K562 (cell line): Measurements from ENCODE around the gene POLR3K. TPM values are rescaled to one million over a fixed set of nuclear protein-coding genes. Genes with fewer than 3 reads are reported as not detected.
A peak's percentile ranks its signal among the peaks of the same experiment; 100 is the strongest.

Source experiments
- ARID3A ChIP-seq: IDR thresholded peaks from 2 replicates; pipeline ENCODE4 v1.6.1; 2012; ENCODE audit warnings: low read depth, low read length, improper control_type of control experiment, borderline replicate concordance
- ATF2 ChIP-seq: sonication (generic); formaldehyde crosslinking; IDR thresholded peaks from 2 replicates; pipeline ENCODE4 v1.8.1; 2022; ENCODE audit warnings: missing genetic modification reagents
- DPF2 ChIP-seq: fragments of 450-650 bp; IDR thresholded peaks from 2 replicates; pipeline ENCODE4 v1.6.1; 2016
- ELF2 ChIP-seq: fragments of 250-450 bp; sonication (Bioruptor Pico); IDR thresholded peaks from 2 replicates; pipeline ENCODE4 v1.5.0; 2021; ENCODE audit warnings: mild to moderate bottlenecking
- HDAC6 ChIP-seq: IDR thresholded peaks from 2 replicates; pipeline ENCODE4 v1.6.1; 2012; ENCODE audit warnings: low read depth, mild to moderate bottlenecking, control low read depth, inconsistent platforms, low read length, moderate library complexity
- KLF16 ChIP-seq: IDR thresholded peaks from 2 replicates; pipeline ENCODE4 v1.6.1; 2016; ENCODE audit warnings: antibody characterized with exemption
- MITF ChIP-seq: IDR thresholded peaks from 2 replicates; pipeline ENCODE4 v1.6.1; 2014; ENCODE audit warnings: antibody characterized with exemption
- NONO ChIP-seq, 2 experiments: fragments of 200-400 bp in 1 of 2; fragments of 450-650 bp in 1 of 2; formaldehyde crosslinking in 1 of 2; IDR thresholded peaks; 2 replicates each; pipeline ENCODE4 v1.6.1; 2017; ENCODE audit warnings: low read depth in 2 of 2, mild to moderate bottlenecking in 2 of 2, moderate library complexity in 2 of 2, low read length in 1 of 2
- NR1H2 ChIP-seq: sonication (generic); formaldehyde crosslinking; IDR thresholded peaks from 2 replicates; pipeline ENCODE4 v1.4.0; 2020; ENCODE audit warnings: mild to moderate bottlenecking, missing genetic modification reagents
- NR4A1 ChIP-seq, 2 experiments: fragments of 250-450 bp in 1 of 2; fragments of 450-650 bp in 1 of 2; sonication (Bioruptor Pico) in 1 of 2; IDR thresholded peaks; 2 replicates each; pipeline versions ENCODE4 v1.4.0 to v1.6.1; 2016 to 2020; ENCODE audit warnings: mild to moderate bottlenecking in 2 of 2, missing compliant biosample characterization in 1 of 2, missing genetic modification characterization in 1 of 2, moderate library complexity in 1 of 2
- SMC3 ChIP-seq: conservative IDR thresholded peaks from 2 replicates; pipeline ENCODE4 v1.6.1; 2011; ENCODE audit warnings: low read depth, low read length, improper control_type of control experiment; ENCODE audit not compliant: insufficient read depth
- TFAP4 ChIP-seq: sonication (generic); formaldehyde crosslinking; IDR thresholded peaks from 2 replicates; pipeline ENCODE4 v1.8.0; 2022; ENCODE audit warnings: missing genetic modification reagents, mild to moderate bottlenecking, moderate library complexity, borderline replicate concordance
- ZC3H4 ChIP-seq: sonication (generic); formaldehyde crosslinking; IDR thresholded peaks from 2 replicates; pipeline ENCODE4 v1.9.0; 2021; ENCODE audit warnings: missing genetic modification reagents, borderline replicate concordance
- polyA plus RNA-seq, 8 experiments: library from polyadenylated mRNA; depleted of rRNA in 4 of 8; stranded (reverse) in 5 of 8; unstranded in 3 of 8; fragments of >200 nt; fragmentation: Nextera tagmentation in 2 of 8; fragmentation: Illumina TruSeq in 1 of 8; extraction: Ambion mirVana in 2 of 8; extraction: Trizol in 1 of 8; gene quantifications; 2 replicates each; pipeline versions ENCODE4 v1.2.1 to v1.2.3, GENCODE V29; 2011 to 2014; ENCODE audit warnings: inconsistent platforms in 1 of 8, missing spikeins in 1 of 8
- total RNA-seq, 7 experiments: library from RNA; depleted of rRNA in 6 of 7; stranded (reverse); fragments of >200 nt in 6 of 7; fragmentation: Illumina TruSeq in 2 of 7; extraction: Trizol in 2 of 7; gene quantifications; 2 replicates each; pipeline versions ENCODE4 v1.2.1 to v1.2.3, GENCODE V29; 2011 to 2021; ENCODE audit warnings: low replicate concordance in 1 of 7

Gene POLR3K
- total and polyA plus RNA-seq, 9 of the 15 experiments (the other 6 are each of a cell fraction or from before 2014, with no cell fraction given), result 42.1 to 315 (median 86.7) TPM

GRCh38 chr16:75580-76501 is 22.4 kb upstream of the POLR3K start (continued):
- no peak for TF ChIP-seq ATF2
- TF ChIP-seq HDAC6, result no peak
- no peak for TF ChIP-seq ARID3A
- TF ChIP-seq MITF, result no peak
- 0 out of 2 replicates have a peak, but pooled peaks have one; percentile 74 for TF ChIP-seq NR4A1 (CRISPR knock-in tag; IDR thresholded peaks at IDR 0.05)
- TF ChIP-seq NR4A1 (tag; IDR thresholded peaks at IDR 0.05), result no peak
- TF ChIP-seq NONO (IDR thresholded peaks at IDR 0.05; ENCODE audit: low read depth in 2 of 2, low read length in 1 of 2), result no peak
- no peak for TF ChIP-seq SMC3
- TF ChIP-seq TFAP4 (CRISPR knock-in tag), result peak; percentile 93
- peak; percentile 20; the same call in 1 of the 2 replicates for TF ChIP-seq DPF2
- TF ChIP-seq NR1H2 (CRISPR knock-in tag), result no peak
- no peak for TF ChIP-seq ZC3H4
- TF ChIP-seq ELF2 (CRISPR knock-in tag), result peak; percentile 93
- TF ChIP-seq KLF16, result peak; percentile 59; the same call in 1 of the 2 replicates
